ENCODE data around the gene TLE5.

The TLE5 gene

GRCh38 chr19:3061182-3062161 is 823 bp downstream of the TLE5 start:
- Histone ChIP-seq H3K9ac (ENCODE audit: low read length in 5 of 5) (peak overlapping the region; percentile 7 to 84 (median 73)), H3K9me3 (ENCODE audit: control insufficient read depth in 5 of 5, low read length in 5 of 5) (no peaks in the 10 kb centered on the region), H3K27ac (ENCODE audit: low read depth, low read length) (peak overlapping the region; percentile 77), H3K4me1 (ENCODE audit: control insufficient read depth in 5 of 5, insufficient read depth in 5 of 5, low read length in 5 of 5) (peaks cover 2 to 51% (median 46%) of the 10 kb centered on the region in 5 donors), H3K4me3 (ENCODE audit: low read depth in 1 of 5, low read length in 5 of 5) (peak overlapping the region; percentile 55 to 78 (median 69)), H3K27me3 (ENCODE audit: control insufficient read depth in 5 of 5, insufficient read depth in 4 of 5, low read length in 5 of 5) (no peaks in the 10 kb centered on the region), H3K36me3 (ENCODE audit: control insufficient read depth in 5 of 5, insufficient read depth in 5 of 5, low read length in 5 of 5) (peaks cover 0 to 33% (median 28%) of the 10 kb centered on the region in 5 donors)

- peaks cover 0 to 37% (median 30%) of the 10 kb centered on the region in 5 donors for H3K36me3 ChIP-seq (ENCODE audit: control insufficient read depth in 5 of 5, insufficient read depth in 5 of 5, low read length in 5 of 5)
- peaks cover 2 to 51% (median 46%) of the 10 kb centered on the region in 5 donors for H3K4me1 ChIP-seq (ENCODE audit: control insufficient read depth in 5 of 5, insufficient read depth in 5 of 5, low read length in 5 of 5)
Observed at GRCh38 chr19:3060857-3061181, 1.5 kb downstream of the TLE5 start.

GRCh38 chr19:3059653-3060052 is 2.6 kb downstream of the TLE5 start:
- Histone ChIP-seq H3K4me3 (ENCODE audit: low read depth in 1 of 5, low read length in 5 of 5) (no peak overlapping the region), H3K4me1 (ENCODE audit: control insufficient read depth in 5 of 5, insufficient read depth in 5 of 5, low read length in 5 of 5) (peaks cover 2 to 51% (median 46%) of the 10 kb centered on the region in 5 donors), H3K27me3 (ENCODE audit: control insufficient read depth in 5 of 5, insufficient read depth in 4 of 5, low read length in 5 of 5) (no peaks in the 10 kb centered on the region), H3K36me3 (ENCODE audit: control insufficient read depth in 5 of 5, insufficient read depth in 5 of 5, low read length in 5 of 5) (peaks cover 0 to 48% (median 42%) of the 10 kb centered on the region in 5 donors), H3K27ac (ENCODE audit: low read depth, low read length) (no peak overlapping the region), H3K9me3 (ENCODE audit: control insufficient read depth in 5 of 5, low read length in 5 of 5) (no peaks in the 10 kb centered on the region), H3K9ac (ENCODE audit: low read length in 5 of 5) (no peak overlapping the region)

More at GRCh38 chr19:3060857-3061181, 1.5 kb downstream of the TLE5 start:
- Histone ChIP-seq H3K9ac (ENCODE audit: low read length in 5 of 5) (peak overlapping the region; percentile 7 to 84 (median 73)), H3K27me3 (ENCODE audit: control insufficient read depth in 5 of 5, insufficient read depth in 4 of 5, low read length in 5 of 5) (no peaks in the 10 kb centered on the region), H3K27ac (ENCODE audit: low read depth, low read length) (peak overlapping the region; percentile 77), H3K4me3 (ENCODE audit: low read depth in 1 of 5, low read length in 5 of 5) (peak overlapping the region; percentile 55 to 78 (median 69)), H3K9me3 (ENCODE audit: control insufficient read depth in 5 of 5, low read length in 5 of 5) (no peaks in the 10 kb centered on the region)

- no peak overlapping the region for H3K9ac ChIP-seq (ENCODE audit: low read length in 5 of 5)
- no peak overlapping the region for H3K4me3 ChIP-seq (ENCODE audit: low read depth in 1 of 5, low read length in 5 of 5)
- peaks cover 0 to 56% (median 50%) of the 10 kb centered on the region in 5 donors for H3K36me3 ChIP-seq (ENCODE audit: control insufficient read depth in 5 of 5, insufficient read depth in 5 of 5, low read length in 5 of 5)
- H3K9me3 ChIP-seq (ENCODE audit: control insufficient read depth in 5 of 5, low read length in 5 of 5): no peaks in the 10 kb centered on the region
- H3K4me1 ChIP-seq (ENCODE audit: control insufficient read depth in 5 of 5, insufficient read depth in 5 of 5, low read length in 5 of 5): peaks cover 2 to 51% (median 46%) of the 10 kb centered on the region in 5 donors
- no peaks in the 10 kb centered on the region for H3K27me3 ChIP-seq (ENCODE audit: control insufficient read depth in 5 of 5, insufficient read depth in 4 of 5, low read length in 5 of 5)
- H3K27ac ChIP-seq (ENCODE audit: low read depth, low read length): no peak overlapping the region
Observed at GRCh38 chr19:3058821-3059314, 3.4 kb downstream of the TLE5 start.

GRCh38 chr19:3058009-3058820 is 4.1 kb downstream of the TLE5 start:
- Histone ChIP-seq H3K27ac (ENCODE audit: low read depth, low read length) (peak overlapping the region; percentile 30), H3K9ac (ENCODE audit: low read length in 5 of 5) (peak overlapping the region in 1 of 5 donors; percentile 25), H3K36me3 (ENCODE audit: control insufficient read depth in 5 of 5, insufficient read depth in 5 of 5, low read length in 5 of 5) (peaks cover 0 to 63% (median 56%) of the 10 kb centered on the region in 5 donors), H3K4me3 (ENCODE audit: low read depth in 1 of 5, low read length in 5 of 5) (no peak overlapping the region), H3K4me1 (ENCODE audit: control insufficient read depth in 5 of 5, insufficient read depth in 5 of 5, low read length in 5 of 5) (peaks cover 2 to 48% (median 43%) of the 10 kb centered on the region in 5 donors), H3K27me3 (ENCODE audit: control insufficient read depth in 5 of 5, insufficient read depth in 4 of 5, low read length in 5 of 5) (no peaks in the 10 kb centered on the region), H3K9me3 (ENCODE audit: control insufficient read depth in 5 of 5, low read length in 5 of 5) (no peaks in the 10 kb centered on the region)

GRCh38 chr19:3057275-3057714 is 5.0 kb downstream of the TLE5 start:
- Histone ChIP-seq H3K9me3 (ENCODE audit: control insufficient read depth in 5 of 5, low read length in 5 of 5) (no peaks in the 10 kb centered on the region), H3K27ac (ENCODE audit: low read depth, low read length) (peak overlapping the region; percentile 30), H3K27me3 (ENCODE audit: control insufficient read depth in 5 of 5, insufficient read depth in 4 of 5, low read length in 5 of 5) (no peaks in the 10 kb centered on the region), H3K36me3 (ENCODE audit: control insufficient read depth in 5 of 5, insufficient read depth in 5 of 5, low read length in 5 of 5) (peaks cover 0 to 66% (median 57%) of the 10 kb centered on the region in 5 donors), H3K4me1 (ENCODE audit: control insufficient read depth in 5 of 5, insufficient read depth in 5 of 5, low read length in 5 of 5) (peaks cover 2 to 43% (median 37%) of the 10 kb centered on the region in 5 donors), H3K9ac (ENCODE audit: low read length in 5 of 5) (peak overlapping the region in 1 of 5 donors; percentile 25), H3K4me3 (ENCODE audit: low read depth in 1 of 5, low read length in 5 of 5) (no peak overlapping the region)

- H3K4me3 ChIP-seq (ENCODE audit: low read depth in 1 of 5, low read length in 5 of 5): no peak overlapping the region
- H3K27me3 ChIP-seq (ENCODE audit: control insufficient read depth in 5 of 5, insufficient read depth in 4 of 5, low read length in 5 of 5): no peaks in the 10 kb centered on the region
- H3K9ac ChIP-seq (ENCODE audit: low read length in 5 of 5): no peak overlapping the region
- peaks cover 2 to 43% (median 37%) of the 10 kb centered on the region in 5 donors for H3K4me1 ChIP-seq (ENCODE audit: control insufficient read depth in 5 of 5, insufficient read depth in 5 of 5, low read length in 5 of 5)
- no peak overlapping the region for H3K27ac ChIP-seq (ENCODE audit: low read depth, low read length)
- peaks cover 0 to 68% (median 57%) of the 10 kb centered on the region in 5 donors for H3K36me3 ChIP-seq (ENCODE audit: control insufficient read depth in 5 of 5, insufficient read depth in 5 of 5, low read length in 5 of 5)
- no peaks in the 10 kb centered on the region for H3K9me3 ChIP-seq (ENCODE audit: control insufficient read depth in 5 of 5, low read length in 5 of 5)
Observed at GRCh38 chr19:3056417-3057088, 5.7 kb downstream of the TLE5 start.

- no peak overlapping the region for H3K4me3 ChIP-seq (ENCODE audit: low read depth in 1 of 5, low read length in 5 of 5)
- no peak overlapping the region for H3K27ac ChIP-seq (ENCODE audit: low read depth, low read length)
Observed at GRCh38 chr19:3055741-3056416, 6.4 kb downstream of the TLE5 start.

More at GRCh38 chr19:3055741-3056416, 6.4 kb downstream of the TLE5 start:
- Histone ChIP-seq H3K9me3 (ENCODE audit: control insufficient read depth in 5 of 5, low read length in 5 of 5) (no peaks in the 10 kb centered on the region), H3K4me1 (ENCODE audit: control insufficient read depth in 5 of 5, insufficient read depth in 5 of 5, low read length in 5 of 5) (peaks cover 3 to 44% (median 38%) of the 10 kb centered on the region in 5 donors), H3K9ac (ENCODE audit: low read length in 5 of 5) (no peak overlapping the region), H3K36me3 (ENCODE audit: control insufficient read depth in 5 of 5, insufficient read depth in 5 of 5, low read length in 5 of 5) (peaks cover 0 to 68% (median 57%) of the 10 kb centered on the region in 5 donors), H3K27me3 (ENCODE audit: control insufficient read depth in 5 of 5, insufficient read depth in 4 of 5, low read length in 5 of 5) (no peaks in the 10 kb centered on the region)

Data from subcutaneous abdominal adipose tissue (tissue), 5 donors.